Kidney (tissue), 14 donors: Measurements from ENCODE around the gene NUMBL. TPM values are rescaled to one million over a fixed set of nuclear protein-coding genes. Genes with fewer than 3 reads are reported as not detected.
A peak's percentile ranks its signal among the peaks of the same experiment; 100 is the strongest.

Experiments used
- DNase-seq, 5 donors: peaks; one replicate each; pipeline ENCODE4 v3.0.0-alpha.2; 2013 to 2020
- FAIRE-seq: peaks from 2 replicates; lab custom pipeline; 2012; peaks lifted over from hg19 to GRCh38; lab: Jason Lieb, UNC
- H3K27ac ChIP-seq, 2 donors: one replicate each; pipeline ENCODE4 v1.7.0; 2013; ENCODE audit warnings: low read depth in 2 of 2, low read length in 2 of 2, inconsistent platforms in 1 of 2
- H3K27me3 ChIP-seq: one replicate; pipeline ENCODE4 v1.7.1; 2013; ENCODE audit warnings: low read length, inconsistent platforms; ENCODE audit not compliant: control insufficient read depth, insufficient read depth
- H3K36me3 ChIP-seq, 3 donors: one replicate each; pipeline versions ENCODE4 v1.7.0 to v1.7.1; 2013; ENCODE audit warnings: low read length in 3 of 3, control low read depth in 1 of 3, inconsistent platforms in 1 of 3; ENCODE audit not compliant: insufficient read depth in 3 of 3, control insufficient read depth in 2 of 3
- H3K4me1 ChIP-seq, 3 donors: one replicate each; pipeline versions ENCODE4 v1.7.0 to v1.7.1; 2013; ENCODE audit warnings: low read length in 3 of 3, inconsistent platforms in 1 of 3, low read depth in 1 of 3; ENCODE audit not compliant: control insufficient read depth in 2 of 3, insufficient read depth in 2 of 3
- H3K4me3 ChIP-seq, 3 donors: one replicate each; pipeline versions ENCODE4 v1.7.0 to v1.8.1; 2013; ENCODE audit warnings: low read length in 3 of 3, control low read depth in 1 of 3, inconsistent platforms in 1 of 3
- H3K9ac ChIP-seq, 3 donors: one replicate each; pipeline versions ENCODE4 v1.7.0 to v1.7.1; 2013; ENCODE audit warnings: low read length in 3 of 3, control low read depth in 1 of 3, inconsistent platforms in 1 of 3
- H3K9me3 ChIP-seq, 3 donors: one replicate each; pipeline versions ENCODE4 v1.7.0 to v1.7.1; 2013; ENCODE audit warnings: low read length in 3 of 3, control low read depth in 1 of 3, inconsistent platforms in 1 of 3; ENCODE audit not compliant: control insufficient read depth in 2 of 3, insufficient read depth in 1 of 3
- CTCF ChIP-seq: IDR thresholded peaks from 3 replicates; pipeline ENCODE4 v1.5.1; 2012; ENCODE audit warnings: mild to moderate bottlenecking, moderate library complexity, borderline replicate concordance; ENCODE audit not compliant: insufficient read depth; ENCODE audit errors: extremely low read depth
- intact Hi-C: fragments of 100-400 bp; cut with DNase I; formaldehyde crosslinking; loops from one replicate; pipeline ENCODE4 v1.11.1; 2022
- polyA plus RNA-seq: library from polyadenylated mRNA; stranded (reverse); fragments of 350-450 nt; fragmentation: Illumina TruSeq; extraction: RNeasy Lipid Tissue Mini Kit (QIAGEN cat#74804); gene quantifications from one replicate; pipeline ENCODE4 v1.2.3, GENCODE V29; 2014; ENCODE audit warnings: low read depth, low replicate concordance; ENCODE audit not compliant: insufficient read depth
- total RNA-seq: library from RNA; stranded (reverse); fragmentation: NEBNext Ultra II Directional; extraction: Animal tissue kit (Norgen Biotek cat#: 25700); gene quantifications from one replicate; pipeline ENCODE4 v1.2.1, GENCODE V29; 2021
- donor health status: control.
- donor health status: control.
- donor health status: control.
- donor health status: control.
- donor health status: control.
- donor health status: DM: yes; HTN: yes; CAD: no.
- donor health status: Normal renal cell carcinoma (clear cell type).

Gene NUMBL
- total and polyA plus RNA-seq, 2 donors from 2014 or later: 3.3 to 24.3 TPM

DNA sequence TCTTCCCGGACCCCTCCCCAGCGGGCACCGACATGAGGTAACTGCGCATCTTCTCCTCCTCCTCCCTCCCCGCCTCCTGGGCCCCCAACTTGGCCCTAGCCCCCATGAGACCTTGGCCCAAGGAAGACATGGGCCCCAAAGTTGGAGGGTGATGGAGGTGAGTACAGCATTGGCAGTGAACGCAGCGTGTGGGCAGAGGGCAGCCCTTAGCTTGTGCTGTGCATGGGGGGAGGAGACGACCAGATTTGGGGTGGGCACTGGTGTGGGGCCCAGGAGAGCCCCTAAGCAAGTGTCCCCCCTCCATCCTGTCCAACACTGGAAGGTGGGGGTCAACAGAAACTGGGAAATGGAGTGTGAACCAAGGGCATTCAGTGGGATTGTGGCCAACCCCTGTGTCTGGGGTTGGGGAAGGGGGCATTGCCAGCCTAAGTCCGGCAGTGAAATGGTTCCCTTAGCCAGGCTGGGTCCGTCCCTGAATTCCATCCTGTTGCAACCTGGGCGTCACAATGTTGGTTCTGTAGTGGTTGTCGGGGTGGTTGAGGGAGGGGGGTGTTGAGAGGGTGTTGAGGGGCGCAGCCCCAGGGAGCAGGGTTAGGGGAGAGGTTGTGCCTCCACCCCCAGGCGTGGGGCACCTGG, 23.5 kb downstream of the NUMBL start:
- FAIRE-seq (no peak), DNase-seq (peak in 1 of 5 donors; percentile 65)
- H3K9me3 ChIP-seq: peaks cover 0 to 3% (median 0%) of the 10 kb centered on the region in 3 donors
- H3K36me3 ChIP-seq: peaks cover 7 to 10% (median 10%) of the 10 kb centered on the region in 3 donors
- no peaks in the 10 kb centered on the region for H3K27me3 ChIP-seq
- intact Hi-C loops: loop anchor here (10.0 kb wide), 1 partner anchor 138 kb away; no protein-coding TSS in a partner anchor
- H3K4me3 ChIP-seq: no peak overlapping the region
- H3K4me1 ChIP-seq: peaks cover 0 to 7% (median 0%) of the 10 kb centered on the region in 3 donors
- TF ChIP-seq CTCF: no peak
- H3K27ac ChIP-seq: no peak overlapping the region
- no peak overlapping the region for H3K9ac ChIP-seq

DNA sequence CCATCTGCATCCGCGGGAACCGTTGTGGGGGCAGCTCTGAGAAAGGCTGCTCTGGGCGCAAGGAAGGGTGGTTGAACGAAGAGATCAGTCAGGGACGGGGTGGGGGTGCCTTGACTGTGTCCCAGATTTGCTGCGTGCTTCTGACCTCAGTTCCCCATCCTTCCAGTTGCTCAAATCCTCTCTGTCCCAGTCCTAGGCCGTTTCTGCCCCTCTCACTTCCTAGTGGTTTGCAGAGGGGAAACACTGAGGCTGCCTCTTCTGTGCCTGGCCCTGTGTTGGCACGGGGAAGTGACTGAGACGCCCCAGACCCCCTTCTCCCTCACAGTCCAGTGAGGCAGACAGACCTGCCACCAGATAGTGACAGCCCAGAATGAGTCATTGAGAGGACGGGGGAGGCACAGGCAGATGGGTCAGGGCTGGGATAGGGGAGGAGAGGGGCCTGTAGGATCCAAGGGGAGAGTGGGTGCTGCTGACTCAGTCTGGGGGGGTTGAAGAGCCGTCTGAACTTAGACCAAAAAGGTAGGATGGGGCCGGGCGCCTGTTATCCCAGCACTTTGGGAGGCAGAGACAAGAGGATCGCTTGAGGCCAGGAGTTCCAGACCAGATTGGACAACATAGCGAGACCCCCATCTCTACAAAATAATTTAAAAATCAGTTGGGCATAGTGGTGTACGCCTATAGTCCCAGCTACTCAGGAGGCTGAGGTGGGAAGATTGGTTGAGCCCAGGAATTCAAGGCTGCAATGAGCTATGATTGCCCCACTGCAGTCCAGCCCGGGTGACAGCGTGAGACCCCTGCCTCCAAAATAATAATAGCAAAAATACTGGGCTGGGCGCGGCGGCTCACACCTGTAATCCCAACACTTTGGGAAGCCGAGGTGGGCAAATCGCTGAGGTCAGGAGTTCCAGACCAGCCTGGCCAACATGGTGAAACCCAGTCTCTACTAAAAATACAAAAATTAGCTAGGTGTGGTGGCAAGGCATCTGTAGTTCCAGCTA, 26.5 kb downstream of the NUMBL start:
- peak overlapping the region; percentile 71 to 79 for H3K27ac ChIP-seq
- peak overlapping the region; percentile 9 to 64 (median 50) for H3K4me3 ChIP-seq
- FAIRE-seq (no peak), DNase-seq (peak in 2 of 5 donors; percentile 29 to 75)
- H3K4me1 ChIP-seq: peaks cover 0 to 7% (median 0%) of the 10 kb centered on the region in 3 donors
- H3K9me3 ChIP-seq: no peaks in the 10 kb centered on the region
- TF ChIP-seq CTCF: no peak
- H3K27me3 ChIP-seq: no peaks in the 10 kb centered on the region
- H3K9ac ChIP-seq: peak overlapping the region in 1 of 3 donors; percentile 55
- intact Hi-C loops: loop anchor here (10.0 kb wide), 1 partner anchor 141 kb away; no protein-coding TSS in a partner anchor
- H3K36me3 ChIP-seq: peaks cover 0 to 3% (median 1%) of the 10 kb centered on the region in 3 donors

GRCh38 chr19:40662925-40663694, 27.3 kb downstream of the NUMBL start:
- Histone ChIP-seq H3K27me3 (no peaks in the 10 kb centered on the region), H3K9ac (peak overlapping the region in 1 of 3 donors; percentile 55), H3K27ac (peak overlapping the region; percentile 79 to 80), H3K4me3 (peak overlapping the region; percentile 33 to 64 (median 50)), H3K9me3 (no peaks in the 10 kb centered on the region), H3K4me1 (peaks cover 0 to 7% (median 0%) of the 10 kb centered on the region in 3 donors), H3K36me3 (no peaks in the 10 kb centered on the region)
- TF ChIP-seq CTCF: no peak
- no peak for FAIRE-seq
- intact Hi-C loops: loop anchor here (10.0 kb wide), 1 partner anchor 142 kb away; no protein-coding TSS in a partner anchor
- peak; percentile 90 to 97 (median 93) for DNase-seq
